Inflammatory macrophage (primary cell): ENCODE data around the gene GPBP1.
"Not testable (repeated sequence)": the region's sequence is repeated elsewhere in the genome, so short reads cannot be mapped to it uniquely, and the experiment has no call there.

Experiments used
- DNase-seq, 2 donors: peaks; one replicate each; pipeline ENCODE4 v3.0.0-alpha.2; 2020 to 2022

Gene GPBP1

GRCh38 chr5:57291894-57292293, 118.0 kb downstream of the GPBP1 start:
- DNase-seq = no peak

GRCh38 chr5:57292336-57292735, 118.5 kb downstream of the GPBP1 start:
- DNase-seq = no peak

DNA sequence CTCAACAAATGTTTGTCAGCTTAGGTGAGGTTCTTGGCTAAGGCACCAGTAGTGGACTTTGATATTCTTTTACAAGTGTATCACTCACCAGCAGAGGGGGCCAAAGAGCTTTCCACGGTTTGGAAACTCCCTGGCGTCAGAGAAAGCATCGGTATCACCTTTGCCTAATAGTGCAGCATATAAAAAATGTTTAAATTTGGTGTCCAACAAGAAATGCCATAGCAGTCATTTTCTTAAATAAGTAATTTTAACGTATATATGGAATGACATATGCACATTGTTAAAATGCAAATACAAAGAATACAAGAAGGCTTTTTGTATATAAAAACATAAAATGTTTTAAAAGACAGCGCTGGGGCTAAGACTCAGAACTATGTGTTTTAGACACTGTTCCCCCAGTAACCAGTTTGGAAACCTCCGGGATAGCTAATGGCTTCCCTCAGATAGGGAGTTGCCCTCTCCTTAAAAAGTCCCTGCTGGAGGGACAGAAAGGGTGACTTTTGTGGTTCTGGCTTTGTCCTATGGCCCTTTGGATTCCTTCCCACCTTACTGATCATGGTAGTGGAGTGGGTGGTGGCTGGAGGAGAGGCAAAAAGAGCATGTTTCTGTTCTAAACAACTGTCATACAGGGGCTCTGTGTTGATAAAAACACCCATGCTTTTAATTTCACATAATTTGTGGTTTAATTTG, 124.6 kb downstream of the GPBP1 start:
- peak; percentile 73 to 83 for DNase-seq

DNA sequence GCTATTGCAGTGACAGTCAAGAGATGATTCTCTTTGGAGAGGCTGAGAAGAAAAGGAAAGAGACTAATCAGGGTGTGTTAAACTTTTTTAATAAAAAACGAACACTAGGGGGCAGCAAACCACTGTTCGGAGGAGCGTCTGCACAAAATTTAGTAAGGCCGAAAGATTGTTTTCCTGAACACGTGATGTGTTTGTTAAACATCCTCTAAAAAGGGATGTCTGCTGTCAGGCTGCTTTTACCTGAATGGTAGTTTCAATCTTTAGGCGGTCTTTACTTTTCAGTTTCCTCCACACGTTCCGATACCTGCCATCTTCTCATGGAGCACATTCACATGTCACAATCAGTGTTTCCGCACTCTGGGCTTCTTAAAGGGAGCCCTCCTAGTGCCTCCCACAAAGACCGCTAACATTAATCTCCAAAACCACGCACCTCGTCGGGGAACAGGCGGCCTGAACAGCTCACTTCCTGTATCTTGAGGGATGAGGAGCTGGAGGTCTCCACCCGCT, 125.2 kb downstream of the GPBP1 start:
- DNase-seq = peak; percentile 70 to 82

GRCh38 chr5:57299986-57300385, 126.1 kb downstream of the GPBP1 start:
- DNase-seq = peak; percentile 59 to 61

DNA sequence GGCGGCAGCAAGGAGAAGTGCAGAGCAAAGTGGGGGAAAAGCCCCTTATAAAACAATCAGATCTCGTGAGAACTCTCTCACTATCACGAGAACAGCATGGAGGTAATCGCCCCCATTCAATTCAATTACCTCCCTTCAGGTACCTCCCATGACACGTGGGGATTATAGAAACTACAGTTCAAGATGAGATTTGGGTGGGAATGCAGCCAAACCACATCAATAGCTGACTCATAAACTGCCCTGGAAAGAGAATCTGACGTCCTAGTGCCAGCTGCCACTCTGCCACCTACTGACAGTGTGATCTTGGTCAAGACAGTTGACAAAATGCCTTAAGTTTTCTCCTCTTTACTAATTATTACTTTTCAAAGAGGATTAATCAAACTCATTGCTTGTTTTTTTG, 128.3 kb downstream of the GPBP1 start:
- DNase-seq = no peak

DNA sequence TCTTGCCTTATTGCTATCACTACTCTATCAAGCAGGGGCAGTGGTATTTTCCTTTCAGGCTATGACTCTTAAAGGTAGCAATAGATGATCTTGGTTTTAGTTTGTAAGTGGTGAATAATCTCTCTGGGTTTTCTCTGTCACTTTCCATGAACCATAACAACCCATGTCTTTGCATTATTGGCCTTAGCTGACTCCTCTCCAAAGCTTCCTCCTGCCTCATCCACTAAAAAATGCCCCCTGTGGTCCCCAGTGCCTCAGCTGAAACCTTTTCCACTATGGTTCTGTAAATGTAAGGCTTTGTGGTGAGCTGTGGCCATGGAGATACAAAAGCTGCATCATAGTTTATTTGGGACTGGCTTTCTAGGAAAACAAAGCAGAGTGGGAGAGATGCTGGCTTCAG, 128.8 kb downstream of the GPBP1 start:
- DNase-seq = no peak

DNA sequence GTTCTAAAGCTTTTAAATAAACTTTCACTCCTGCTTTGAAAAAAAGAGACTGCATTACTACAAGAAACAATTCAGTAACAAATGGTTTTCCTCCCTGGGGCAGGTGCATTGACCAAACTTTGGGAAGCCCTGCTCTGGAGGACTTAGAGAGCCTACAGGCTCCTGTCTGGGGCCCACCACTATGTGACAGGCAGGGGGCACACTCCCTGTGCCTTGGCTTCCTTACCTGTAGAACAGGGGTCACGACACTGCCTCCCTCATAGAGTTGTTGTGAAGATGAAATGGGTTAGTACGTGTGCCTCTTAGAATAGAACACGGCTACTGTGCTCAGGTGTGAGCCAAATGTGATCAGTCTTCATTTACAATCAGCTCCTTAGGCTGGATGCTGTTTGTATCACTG, 130.1 kb downstream of the GPBP1 start:
- DNase-seq = no peak

GRCh38 chr5:57304931-57305330, 131.1 kb downstream of the GPBP1 start:
- DNase-seq = no peak

GRCh38 chr5:57306359-57306758, 132.5 kb downstream of the GPBP1 start:
- no peak for DNase-seq

GRCh38 chr5:57307516-57307915, 133.7 kb downstream of the GPBP1 start:
- DNase-seq = no peak

- DNase-seq = not testable (repeated sequence)
Measured at GRCh38 chr5:57309022-57309421, 135.2 kb downstream of the GPBP1 start.

DNA sequence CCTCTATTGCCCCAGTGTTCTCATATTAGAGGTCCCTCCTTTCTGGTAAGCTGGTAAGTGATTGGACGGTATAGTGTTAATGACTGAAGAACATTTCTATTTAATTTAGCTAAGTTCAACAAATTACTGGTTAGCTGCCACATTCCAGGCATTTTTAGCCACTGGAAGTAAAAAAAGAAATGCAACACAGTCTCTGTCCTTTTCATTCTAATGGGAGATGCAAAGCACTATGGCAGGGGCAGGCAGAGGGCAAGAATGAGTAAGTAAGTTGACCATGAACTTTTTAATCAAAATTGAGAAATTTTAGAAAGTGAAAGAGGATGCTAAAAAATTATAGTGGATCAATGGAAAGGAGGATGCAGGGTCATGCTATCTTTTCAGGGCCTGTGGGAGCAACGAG, 137.4 kb downstream of the GPBP1 start:
- no peak for DNase-seq

DNA sequence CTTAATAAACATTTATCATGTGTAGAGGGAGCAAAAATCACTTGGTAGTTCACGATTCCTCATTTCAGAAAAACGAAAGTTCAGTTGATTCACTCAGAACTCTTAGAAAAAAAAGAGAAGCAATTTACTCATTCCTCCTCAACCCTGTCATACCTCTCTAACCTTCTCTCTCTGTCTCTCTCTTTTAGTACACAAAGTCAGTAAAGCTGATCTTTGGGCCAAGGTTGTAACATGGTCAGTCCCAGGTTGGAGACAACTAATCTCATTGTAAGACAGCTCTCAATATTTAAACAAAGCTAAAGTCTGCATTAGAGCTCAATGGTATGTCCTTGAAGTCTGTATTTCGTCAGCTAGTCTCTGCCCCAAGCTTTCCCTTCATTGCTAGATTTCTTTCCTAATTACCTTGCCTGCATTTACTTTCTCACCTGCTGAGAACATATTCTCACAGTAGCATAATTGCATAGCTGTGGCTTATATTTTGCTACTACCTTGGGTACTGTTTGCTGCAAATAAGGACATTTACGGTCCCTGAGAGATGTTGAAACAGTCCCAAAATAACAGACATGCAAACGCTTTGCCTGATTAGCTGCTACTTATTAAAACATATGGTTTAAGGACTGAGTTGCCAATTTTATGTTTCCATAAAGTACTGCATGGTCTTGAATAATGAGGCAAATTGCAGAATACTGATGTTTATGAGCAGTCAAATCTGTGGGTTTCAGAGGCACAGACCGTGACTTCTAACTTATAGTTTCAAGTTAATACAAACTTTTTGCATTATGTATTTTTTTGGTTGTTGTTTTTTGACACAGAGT, 138.3 kb downstream of the GPBP1 start:
- DNase-seq = no peak

DNA sequence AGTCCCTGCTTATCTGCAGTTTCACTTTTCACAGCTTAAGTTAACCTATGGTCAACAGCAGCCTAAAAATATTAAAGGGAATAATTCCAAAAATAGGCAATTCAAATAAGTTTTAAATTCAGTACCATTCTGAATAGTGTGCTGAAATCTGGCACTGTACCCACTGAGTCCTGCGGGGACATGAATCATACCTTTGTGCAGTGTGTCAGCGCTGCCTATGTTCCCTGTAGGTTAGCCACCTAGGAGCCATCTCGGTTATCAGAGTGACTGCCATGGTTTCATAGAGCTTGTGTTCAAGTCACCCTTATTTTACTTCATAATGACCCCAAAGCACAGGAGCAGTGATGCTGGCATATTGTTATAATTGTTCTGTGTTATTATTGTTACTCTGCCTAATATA, 139.9 kb downstream of the GPBP1 start:
- no peak for DNase-seq
